Hepatocyte (in vitro differentiated cells): Measurements from ENCODE around the gene RPTN.

Source experiments
- CTCF ChIP-seq: fragments of 200-600 bp; sonication (generic); IDR thresholded peaks from 2 replicates; pipeline ENCODE4 v1.5.1; 2016; ENCODE audit warnings: antibody characterized with exemption, mild to moderate bottlenecking; ENCODE audit not compliant: poor library complexity
- EZH2 ChIP-seq: fragments of 200-600 bp; sonication (generic); IDR thresholded peaks from 2 replicates; pipeline ENCODE4 v1.6.1; 2016; ENCODE audit warnings: antibody characterized with exemption, mild to moderate bottlenecking, borderline replicate concordance

- TF ChIP-seq CTCF (no peak), EZH2 (no peak)
Measured at GRCh38 chr1:152112885-152113432, 46.1 kb downstream of the RPTN start.
